ENCODE measurements around the gene CD68.
"Not testable (repeated sequence)": the region's sequence is repeated elsewhere in the genome, so short reads cannot be mapped to it uniquely, and the experiment has no call there.

The CD68 gene

GRCh38 chr17:7580604-7581575 is 1.5 kb downstream of the CD68 start:
- no peak for DNase-seq

GRCh38 chr17:7582396-7583252 is 3.2 kb downstream of the CD68 start:
- DNase-seq = no peak

- peak; percentile 97 for DNase-seq
Observed at GRCh38 chr17:7583253-7584109, 4.0 kb downstream of the CD68 start, which contains the start of gene MPDU1. TSS of gene MPDU1 (plus strand) at chr17:7583852. CDS start at chr17:7583863, 11 bp downstream.

- DNase-seq = no peak
Observed at GRCh38 chr17:7586673-7587419, 7.4 kb downstream of the CD68 start.

GRCh38 chr17:7587420-7588151 is 8.1 kb downstream of the CD68 start:
- DNase-seq = no peak

GRCh38 chr17:7588553-7589203 is 9.2 kb downstream of the CD68 start:
- no peak for DNase-seq

- peak; percentile 72 for DNase-seq
Observed at GRCh38 chr17:7589204-7589868, 9.9 kb downstream of the CD68 start.

GRCh38 chr17:7589891-7590691 is 10.7 kb downstream of the CD68 start, which contains the start of gene SOX15:
TSS of gene SOX15 (minus strand) at chr17:7590094. CDS start at chr17:7589676, 418 bp downstream.
- DNase-seq = no peak

- no peak for DNase-seq
Observed at GRCh38 chr17:7590743-7591142, 11.3 kb downstream of the CD68 start.

- DNase-seq = no peak
Observed at GRCh38 chr17:7591596-7591995, 12.2 kb downstream of the CD68 start.

- no peak for DNase-seq
Observed at GRCh38 chr17:7592422-7593021, 13.1 kb downstream of the CD68 start.

- DNase-seq = no peak
Observed at GRCh38 chr17:7593296-7593695, 13.9 kb downstream of the CD68 start.

- DNase-seq = not testable (repeated sequence)
Observed at GRCh38 chr17:7597561-7597960, 18.1 kb downstream of the CD68 start.

GRCh38 chr17:7606280-7606679 is 26.8 kb downstream of the CD68 start:
- no peak for DNase-seq

- no peak for DNase-seq
Observed at GRCh38 chr17:7610641-7611040, 31.2 kb downstream of the CD68 start.

- DNase-seq = no peak
Observed at GRCh38 chr17:7611635-7612293, 32.3 kb downstream of the CD68 start.

GRCh38 chr17:7612294-7612640 is 32.8 kb downstream of the CD68 start:
- no peak for DNase-seq
